Activated CD4-positive, alpha-beta T cell treated with anti-CD3 and anti-CD28 coated beads for 24 hours (primary cell): ENCODE data around the gene DGKZ.

Experiments used
- DNase-seq, 2 donors: peaks; one replicate each; pipeline ENCODE4 v3.0.0-alpha.2; 2020; ENCODE audit warnings: low read depth in 2 of 2

The DGKZ gene

DNA sequence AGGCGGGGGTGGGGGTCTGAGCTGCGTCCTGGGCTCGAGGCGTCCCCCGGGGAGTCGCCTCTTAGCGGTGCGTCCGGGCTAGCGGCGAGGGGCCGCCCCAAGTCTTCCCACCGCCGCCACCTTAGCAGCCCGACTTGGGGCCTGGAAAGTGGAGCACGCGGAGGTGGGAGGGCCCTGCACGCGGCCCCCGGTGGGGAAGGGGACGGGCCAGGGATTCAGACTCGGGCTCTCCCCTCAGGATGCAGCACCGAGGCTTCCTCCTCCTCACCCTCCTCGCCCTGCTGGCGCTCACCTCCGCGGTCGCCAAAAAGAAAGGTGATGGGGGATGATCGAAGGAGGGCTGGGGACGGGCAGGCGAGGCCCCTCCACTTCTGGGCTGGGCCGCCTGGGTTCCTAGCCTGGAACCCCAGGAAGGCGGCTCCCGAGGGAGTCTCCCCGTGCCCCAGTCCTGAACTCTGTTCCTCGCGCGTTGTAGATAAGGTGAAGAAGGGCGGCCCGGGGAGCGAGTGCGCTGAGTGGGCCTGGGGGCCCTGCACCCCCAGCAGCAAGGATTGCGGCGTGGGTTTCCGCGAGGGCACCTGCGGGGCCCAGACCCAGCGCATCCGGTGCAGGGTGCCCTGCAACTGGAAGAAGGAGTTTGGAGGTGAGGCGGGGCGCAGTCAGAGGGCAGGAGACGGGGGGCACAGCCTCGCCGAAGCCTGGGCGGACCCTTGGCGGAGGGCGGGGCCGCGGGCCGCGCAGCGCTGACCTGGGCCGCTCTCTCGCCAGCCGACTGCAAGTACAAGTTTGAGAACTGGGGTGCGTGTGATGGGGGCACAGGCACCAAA, 34.8 kb downstream of the DGKZ start:
- no peak for DNase-seq

DNA sequence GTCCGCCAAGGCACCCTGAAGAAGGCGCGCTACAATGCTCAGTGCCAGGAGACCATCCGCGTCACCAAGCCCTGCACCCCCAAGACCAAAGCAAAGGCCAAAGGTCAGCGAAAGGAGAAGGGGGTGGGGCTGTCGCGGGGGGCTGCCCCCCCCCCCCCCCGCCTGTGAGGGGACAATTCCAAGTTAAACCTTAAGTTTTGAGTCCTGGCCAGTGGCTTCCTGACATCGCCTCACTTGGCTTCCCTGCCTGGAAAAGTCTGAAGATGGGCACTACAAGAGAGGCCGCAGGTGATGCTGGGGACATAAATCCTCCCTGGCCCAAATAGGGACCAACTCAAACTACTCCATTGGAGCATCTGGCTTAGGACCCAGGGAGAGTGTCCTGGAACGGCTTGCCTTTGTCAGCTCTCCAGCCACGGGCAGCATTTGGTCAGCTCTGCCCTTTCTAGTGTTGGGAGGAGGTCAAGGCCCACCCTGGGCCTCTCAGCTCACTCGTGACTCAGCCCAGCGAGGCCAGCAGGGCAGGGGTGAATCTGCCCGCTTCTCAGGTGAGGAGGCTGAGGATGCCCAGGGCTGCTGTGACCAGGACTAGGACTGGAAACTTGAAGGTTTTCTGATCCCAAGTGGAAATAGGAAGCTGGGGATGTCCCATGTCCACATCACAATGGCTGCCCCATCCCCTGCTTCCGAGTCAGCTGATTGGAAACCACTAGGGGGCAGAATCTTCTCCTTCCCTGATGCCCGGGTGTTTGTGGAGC, 35.6 kb downstream of the DGKZ start:
- DNase-seq: no peak

DNA sequence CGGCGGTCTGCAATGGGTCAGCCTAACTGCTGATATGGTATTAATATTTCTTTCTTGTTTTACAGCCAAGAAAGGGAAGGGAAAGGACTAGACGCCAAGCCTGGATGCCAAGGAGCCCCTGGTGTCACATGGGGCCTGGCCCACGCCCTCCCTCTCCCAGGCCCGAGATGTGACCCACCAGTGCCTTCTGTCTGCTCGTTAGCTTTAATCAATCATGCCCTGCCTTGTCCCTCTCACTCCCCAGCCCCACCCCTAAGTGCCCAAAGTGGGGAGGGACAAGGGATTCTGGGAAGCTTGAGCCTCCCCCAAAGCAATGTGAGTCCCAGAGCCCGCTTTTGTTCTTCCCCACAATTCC, 36.1 kb downstream of the DGKZ start:
- no peak for DNase-seq

DNA sequence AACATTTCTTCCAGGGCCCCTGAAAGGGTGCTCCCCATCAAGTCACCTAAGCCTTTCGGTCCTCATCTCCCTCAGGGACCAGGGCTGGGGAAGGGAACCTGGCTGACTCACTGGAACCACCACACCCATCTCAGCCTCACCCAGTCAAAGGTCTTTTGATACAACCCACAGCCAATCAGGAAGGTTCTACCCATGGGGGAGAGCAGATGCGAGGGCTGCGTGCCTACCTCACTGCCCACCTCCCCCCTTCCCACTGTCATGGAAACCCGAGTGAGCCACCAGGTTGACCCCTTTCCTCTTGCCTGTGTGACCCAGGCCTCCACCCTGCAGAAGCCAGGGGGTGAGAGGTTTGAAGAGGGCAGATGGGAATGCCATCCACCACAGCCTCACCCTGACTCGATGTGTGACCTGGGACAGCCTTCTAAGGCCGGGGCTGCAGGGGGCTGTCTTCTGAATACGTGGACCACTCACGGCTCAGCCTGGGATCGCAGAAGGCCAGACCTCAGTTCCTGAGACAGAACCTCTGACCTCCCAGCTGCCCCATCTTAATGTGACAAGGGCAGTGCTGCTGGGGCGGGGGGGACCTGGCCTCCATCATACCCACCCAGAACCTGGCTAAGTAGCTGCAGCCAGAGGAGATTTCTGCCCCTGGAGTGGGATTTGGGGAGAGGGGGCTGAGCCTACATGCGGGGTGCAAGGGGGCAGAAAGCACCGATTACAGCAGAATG, 36.9 kb downstream of the DGKZ start:
- no peak for DNase-seq

GRCh38 chr11:46385169-46386004, 38.1 kb downstream of the DGKZ start:
- DNase-seq: no peak

GRCh38 chr11:46386005-46386578, 38.8 kb downstream of the DGKZ start:
- DNase-seq: no peak

GRCh38 chr11:46386674-46387073, 39.4 kb downstream of the DGKZ start:
- DNase-seq: no peak

- DNase-seq: no peak
Observed at GRCh38 chr11:46387456-46387855, 40.2 kb downstream of the DGKZ start.

DNA sequence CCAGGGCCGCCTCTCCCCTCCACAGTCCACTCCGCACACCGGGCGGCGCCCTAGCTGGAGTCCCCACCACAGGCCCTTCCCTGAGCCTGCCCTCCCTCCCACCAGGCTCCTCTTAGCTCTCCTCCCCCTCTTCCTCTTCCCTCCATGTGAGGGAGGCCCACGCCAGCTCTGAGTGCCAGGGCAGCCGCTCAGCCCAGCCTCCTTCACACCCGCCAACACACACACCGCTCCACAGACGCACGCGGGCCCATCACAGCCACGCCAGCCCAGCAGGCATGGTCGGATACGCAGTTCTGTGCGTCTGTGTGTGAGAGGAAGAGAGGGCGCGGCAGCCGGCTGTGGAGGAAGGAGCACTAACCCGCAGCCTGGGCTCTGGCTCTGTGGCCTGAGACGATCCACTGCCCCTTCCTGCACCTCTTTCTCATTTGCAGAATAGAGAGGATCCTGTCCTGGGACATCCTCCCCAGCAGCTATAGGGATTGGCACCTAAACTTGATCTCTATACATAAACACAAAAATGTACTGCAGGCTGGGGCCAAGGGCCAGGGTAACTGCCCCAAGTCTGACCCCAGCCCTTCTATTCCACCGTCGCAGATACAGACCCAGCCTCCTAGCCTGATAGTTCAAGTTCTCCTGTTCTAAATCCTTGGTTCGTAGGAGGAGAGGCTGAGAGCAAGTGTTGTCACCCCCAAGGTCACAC, 40.8 kb downstream of the DGKZ start:
- DNase-seq: no peak

- no peak for DNase-seq
Observed at GRCh38 chr11:46388619-46389449, 41.6 kb downstream of the DGKZ start.

GRCh38 chr11:46389450-46390330, 42.4 kb downstream of the DGKZ start:
- DNase-seq: peak in 1 of 2 donors; percentile 65

GRCh38 chr11:46390331-46391171, 43.3 kb downstream of the DGKZ start:
- no peak for DNase-seq

- DNase-seq: no peak
Observed at GRCh38 chr11:46391186-46391577, 43.9 kb downstream of the DGKZ start.

DNA sequence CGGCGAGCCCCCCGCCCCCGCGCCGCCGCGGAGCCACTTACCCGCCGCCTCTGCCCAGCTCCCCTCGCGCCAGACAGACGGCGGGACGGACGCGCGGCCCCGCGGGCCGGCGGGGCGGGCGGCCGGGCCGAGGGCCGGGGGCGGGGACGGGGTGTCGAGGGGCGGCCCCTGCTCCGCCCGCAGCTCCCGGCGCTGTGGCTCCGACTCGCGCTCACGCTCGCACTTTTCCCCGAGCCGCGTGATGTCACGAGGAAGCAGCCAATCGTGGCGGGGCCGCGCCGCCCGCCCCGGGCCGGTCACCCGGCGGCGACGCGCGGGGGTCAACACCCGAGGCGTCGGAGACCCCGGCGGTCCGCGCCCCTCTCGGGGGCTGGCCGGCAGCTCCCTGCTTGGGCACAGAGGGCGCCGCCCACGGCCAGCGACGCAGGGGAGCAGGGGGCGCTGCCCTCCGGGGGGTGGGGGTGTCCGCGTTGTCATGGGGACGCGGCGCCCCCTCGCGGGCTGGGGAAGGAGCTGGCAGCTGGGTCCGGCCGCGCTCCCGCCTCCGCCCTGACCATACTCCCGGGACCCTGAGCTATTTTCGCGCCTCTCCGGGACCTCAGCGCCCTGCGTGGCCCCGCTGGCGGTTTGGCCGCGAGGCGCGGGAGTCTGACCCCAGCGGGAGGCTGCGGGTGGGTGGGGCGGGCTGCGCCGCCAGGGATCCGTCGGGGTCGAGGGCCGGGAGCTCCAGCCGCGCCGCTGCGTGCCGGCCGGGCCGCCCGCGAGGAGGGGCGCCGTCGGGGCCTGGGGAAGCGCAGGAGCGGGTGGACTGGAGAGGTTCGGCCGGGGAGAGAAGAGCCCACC, 44.5 kb downstream of the DGKZ start, which contains the start of gene CHRM4:
CHRM4 (minus strand) TSS at position 199 of the 843 bp plus-strand sequence. CDS start 5,219 bp downstream, outside the sequence.
- no peak for DNase-seq

GRCh38 chr11:46392421-46393230, 45.4 kb downstream of the DGKZ start:
- peak; percentile 52 to 67 for DNase-seq

DNA sequence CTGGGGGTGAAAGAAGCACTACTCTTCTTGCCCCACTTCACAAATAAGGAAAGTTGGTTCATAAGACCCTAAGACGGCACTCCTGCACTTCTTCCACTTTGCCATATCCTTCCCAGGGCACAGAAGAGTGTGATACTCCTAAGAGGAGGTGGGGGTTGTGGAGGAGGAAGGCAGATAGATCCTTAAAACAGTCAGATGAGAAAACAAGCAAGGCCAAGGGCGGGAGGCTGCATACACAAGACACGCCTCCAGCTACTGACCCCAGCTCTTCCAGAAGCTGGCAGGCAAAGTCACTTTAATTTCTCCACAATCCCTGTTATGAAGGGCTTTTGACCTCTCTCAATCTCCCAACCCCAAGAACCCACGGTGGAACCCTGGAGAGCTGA, 46.0 kb downstream of the DGKZ start:
- DNase-seq: no peak
